Vagina (tissue), 2 donors: ENCODE measurements around the gene TRIM26.

Experiments used
- CTCF ChIP-seq, 3 experiments: fragments of 450-650 bp in 2 of 3; fragments of 200-600 bp in 1 of 3; sonication (generic) in 1 of 3; IDR thresholded peaks; one replicate each; pipeline ENCODE4 v1.5.1; 2017 to 2019; ENCODE audit warnings: antibody characterized with exemption in 3 of 3, mild to moderate bottlenecking in 2 of 3, moderate library complexity in 2 of 3
- POLR2A ChIP-seq, 2 donors: fragments of 450-650 bp; IDR thresholded peaks; one replicate each; pipeline ENCODE4 v1.6.1; 2017; ENCODE audit warnings: antibody characterized with exemption in 2 of 2, mild to moderate bottlenecking in 2 of 2, moderate library complexity in 2 of 2
- POLR2AphosphoS5 ChIP-seq, 2 donors: sonication (generic); formaldehyde crosslinking; IDR thresholded peaks; one replicate each; pipeline ENCODE4 v1.9.0; 2017; ENCODE audit warnings: antibody characterized with exemption in 2 of 2, mild to moderate bottlenecking in 2 of 2, low read depth in 1 of 2; ENCODE audit not compliant: insufficient read depth in 1 of 2

DNA sequence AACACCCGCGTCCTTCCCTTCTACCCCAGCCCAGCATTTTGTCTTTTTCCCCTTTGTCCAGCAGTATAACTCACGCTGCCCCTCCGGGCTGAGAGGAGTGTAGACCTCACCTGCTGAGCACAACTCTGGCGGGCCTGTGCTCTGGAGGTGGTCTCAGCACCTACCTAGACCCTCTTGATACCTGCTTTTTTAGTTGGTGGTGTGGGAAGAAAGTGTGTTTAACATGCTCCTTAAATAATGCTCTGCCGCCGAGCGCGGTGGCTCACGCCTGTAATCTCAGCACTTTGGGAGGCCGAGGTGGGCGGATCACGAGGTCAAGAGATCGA lies 1.4 kb upstream of the TRIM26 start:
- TF ChIP-seq CTCF (IDR thresholded peaks at IDR 0.05): no peak
- TF ChIP-seq POLR2A (IDR thresholded peaks at IDR 0.05): no peak
- TF ChIP-seq POLR2AphosphoS5 (IDR thresholded peaks at IDR 0.05; ENCODE audit: insufficient read depth in 1 of 2, low read depth in 1 of 2): no peak
